ENCODE measurements around the gene C1orf87. TPM values are rescaled to one million over a fixed set of nuclear protein-coding genes. Genes with fewer than 3 reads are reported as not detected.

The C1orf87 gene
- total RNA-seq, 1 experiment from 2014 or later, result not detected

GRCh38 chr1:60114745-60115318 is 41.3 kb upstream of the C1orf87 start:
- Histone ChIP-seq H3K4me3 (ENCODE audit: low read length) (no peak overlapping the region), H2AFZ (ENCODE audit: low read length) (no peak overlapping the region), H3K9me3 (ENCODE audit: low read length) (no peaks in the 10 kb centered on the region), H3K4me1 (ENCODE audit: insufficient read depth, low read length) (no peaks in the 10 kb centered on the region), H3K36me3 (ENCODE audit: low read depth, low read length) (no peaks in the 10 kb centered on the region), H3K9ac (ENCODE audit: low read length) (no peak overlapping the region), H3K4me2 (ENCODE audit: low read length) (no peak overlapping the region), H3K27me3 (ENCODE audit: low read length) (peaks cover 32% of the 10 kb centered on the region), H3K79me2 (ENCODE audit: low read length) (no peaks in the 10 kb centered on the region), H3K9me2 (replicated peaks; ENCODE audit: low read length) (no peaks in the 10 kb centered on the region), H3K27ac (ENCODE audit: low read length) (no peak overlapping the region), H3F3A (ENCODE audit: low read length, unreplicated experiment) (no peaks in the 10 kb centered on the region), H4K20me1 (ENCODE audit: low read length) (no peaks in the 10 kb centered on the region)
- TF ChIP-seq EZH2phosphoT487 (IDR thresholded peaks at IDR 0.05; ENCODE audit: borderline replicate concordance, low read length), result no peak
- no peak for TF ChIP-seq EZH2 (IDR thresholded peaks at IDR 0.05; ENCODE audit: low read length, unreplicated experiment)
- ATAC-seq, result no peak
- intact Hi-C loops (cut with micrococcal nuclease), result no loop called here
- BruUV-seq (replicated peaks), result no TSS peak
- ChIA-PET POLR2A (ENCODE audit: unreplicated experiment) (no interaction called here), CTCF (interaction anchor here (0.7 kb wide), 1 partner anchor 105 kb away, joined by 3 read pairs; no protein-coding TSS in a partner anchor)
- no peak for DNase-seq

- no peak overlapping the region for H3K4me3 ChIP-seq (ENCODE audit: low read length)
- H3K9ac ChIP-seq (ENCODE audit: low read length), result no peak overlapping the region
- H3K4me1 ChIP-seq (ENCODE audit: insufficient read depth, low read length), result no peaks in the 10 kb centered on the region
- POLR2A ChIA-PET (ENCODE audit: unreplicated experiment), result interaction anchor here (0.6 kb wide), 1 partner anchor 871 kb away, joined by 3 read pairs; no protein-coding TSS in a partner anchor
- no peaks in the 10 kb centered on the region for H3K9me3 ChIP-seq (ENCODE audit: low read length)
- no peaks in the 10 kb centered on the region for H3K79me2 ChIP-seq (ENCODE audit: low read length)
- H3K27me3 ChIP-seq (ENCODE audit: low read length), result peaks cover 37% of the 10 kb centered on the region
- DNase-seq, result no peak
- no peak overlapping the region for H3K27ac ChIP-seq (ENCODE audit: low read length)
- H3K4me2 ChIP-seq (ENCODE audit: low read length), result no peak overlapping the region
- no peaks in the 10 kb centered on the region for H4K20me1 ChIP-seq (ENCODE audit: low read length)
- H3K9me2 ChIP-seq (replicated peaks; ENCODE audit: low read length), result no peaks in the 10 kb centered on the region
- no peak for TF ChIP-seq EZH2phosphoT487 (IDR thresholded peaks at IDR 0.05; ENCODE audit: borderline replicate concordance, low read length)
- no peak for TF ChIP-seq EZH2 (IDR thresholded peaks at IDR 0.05; ENCODE audit: low read length, unreplicated experiment)
- TF ChIP-seq CTCF (conservative IDR thresholded peaks at IDR 0.05; ENCODE audit: low read depth, low read length), result no peak
- intact Hi-C loops (cut with micrococcal nuclease), result no loop called here
- ATAC-seq, result no peak
- no peaks in the 10 kb centered on the region for H3K36me3 ChIP-seq (ENCODE audit: low read depth, low read length)
- no peaks in the 10 kb centered on the region for H3F3A ChIP-seq (ENCODE audit: low read length, unreplicated experiment)
- CTCF ChIA-PET, result no interaction called here
- H2AFZ ChIP-seq (ENCODE audit: low read length), result no peak overlapping the region
- BruUV-seq (replicated peaks), result no TSS peak
These were observed 40.0 kb upstream of the C1orf87 start for GRCh38 chr1:60113596-60113995.

GRCh38 chr1:60113028-60113427 is 39.5 kb upstream of the C1orf87 start:
- no peak overlapping the region for H3K4me3 ChIP-seq (ENCODE audit: low read length)
- no peak overlapping the region for H2AFZ ChIP-seq (ENCODE audit: low read length)
- no peaks in the 10 kb centered on the region for H4K20me1 ChIP-seq (ENCODE audit: low read length)
- H3K9ac ChIP-seq (ENCODE audit: low read length), result no peak overlapping the region
- H3K36me3 ChIP-seq (ENCODE audit: low read depth, low read length), result no peaks in the 10 kb centered on the region
- no peak for TF ChIP-seq EZH2phosphoT487 (IDR thresholded peaks at IDR 0.05; ENCODE audit: borderline replicate concordance, low read length)
- 0 out of 2 replicates have a peak, but pooled peaks have one; percentile 6 for TF ChIP-seq CTCF (conservative IDR thresholded peaks at IDR 0.05; ENCODE audit: low read depth, low read length)
- no peaks in the 10 kb centered on the region for H3F3A ChIP-seq (ENCODE audit: low read length, unreplicated experiment)
- H3K4me1 ChIP-seq (ENCODE audit: insufficient read depth, low read length), result no peaks in the 10 kb centered on the region
- BruUV-seq (replicated peaks), result no TSS peak
- H3K9me2 ChIP-seq (replicated peaks; ENCODE audit: low read length), result no peaks in the 10 kb centered on the region
- no peak overlapping the region for H3K4me2 ChIP-seq (ENCODE audit: low read length)
- H3K27me3 ChIP-seq (ENCODE audit: low read length), result peaks cover 37% of the 10 kb centered on the region
- intact Hi-C loops (cut with micrococcal nuclease), result no loop called here
- POLR2A ChIA-PET (ENCODE audit: unreplicated experiment), result interaction anchor here (0.6 kb wide), 1 partner anchor 870 kb away, joined by 3 read pairs; no protein-coding TSS in a partner anchor
- DNase-seq, result no peak
- CTCF ChIA-PET, result no interaction called here
- H3K79me2 ChIP-seq (ENCODE audit: low read length), result no peaks in the 10 kb centered on the region
- H3K9me3 ChIP-seq (ENCODE audit: low read length), result no peaks in the 10 kb centered on the region
- no peak overlapping the region for H3K27ac ChIP-seq (ENCODE audit: low read length)
- peak; percentile 24; the same call in 1 of the 2 replicates for ATAC-seq
